Peyer's patch (tissue), 4 donors: ENCODE measurements around the gene MRPL43.

Source experiments
- POLR2A ChIP-seq, 2 donors: fragments of 450-650 bp; IDR thresholded peaks; one replicate each; pipeline ENCODE4 v1.5.1; 2017; ENCODE audit warnings: antibody characterized with exemption in 2 of 2, mild to moderate bottlenecking in 2 of 2, moderate library complexity in 2 of 2
- TF ChIP-seq, protein P1 (sequence below), 6 experiments: fragments of 450-650 bp in 4 of 6; fragments of 200-600 bp in 2 of 6; sonication (generic) in 1 of 6; IDR thresholded peaks; one replicate each; pipeline ENCODE4 v1.5.1; 2017 to 2019; ENCODE audit warnings: antibody characterized with exemption in 6 of 6, mild to moderate bottlenecking in 3 of 6, moderate library complexity in 1 of 6

DNA sequence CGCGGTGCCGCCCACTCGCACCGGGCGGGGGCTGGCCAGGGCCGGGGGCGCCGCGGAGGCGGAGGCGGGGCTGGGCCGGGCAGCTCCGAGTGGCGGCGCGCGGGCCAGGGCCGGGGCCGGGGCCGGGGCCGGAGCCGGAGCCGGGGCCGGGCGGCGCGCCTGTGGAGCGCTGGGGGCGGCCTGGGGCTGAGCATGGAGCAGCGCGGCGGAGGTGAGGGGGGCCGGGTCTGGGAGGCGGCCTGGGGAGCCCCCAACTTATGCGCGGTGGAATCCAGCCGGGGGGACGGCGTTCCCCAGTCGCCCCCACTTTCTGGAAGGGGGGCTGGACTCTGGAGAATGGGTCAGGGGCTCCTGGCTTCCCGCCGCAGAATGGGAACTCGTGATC is 12.4 kb upstream of the MRPL43 start, which contains the start of gene LZTS2:
- TF ChIP-seq, protein P1, sequence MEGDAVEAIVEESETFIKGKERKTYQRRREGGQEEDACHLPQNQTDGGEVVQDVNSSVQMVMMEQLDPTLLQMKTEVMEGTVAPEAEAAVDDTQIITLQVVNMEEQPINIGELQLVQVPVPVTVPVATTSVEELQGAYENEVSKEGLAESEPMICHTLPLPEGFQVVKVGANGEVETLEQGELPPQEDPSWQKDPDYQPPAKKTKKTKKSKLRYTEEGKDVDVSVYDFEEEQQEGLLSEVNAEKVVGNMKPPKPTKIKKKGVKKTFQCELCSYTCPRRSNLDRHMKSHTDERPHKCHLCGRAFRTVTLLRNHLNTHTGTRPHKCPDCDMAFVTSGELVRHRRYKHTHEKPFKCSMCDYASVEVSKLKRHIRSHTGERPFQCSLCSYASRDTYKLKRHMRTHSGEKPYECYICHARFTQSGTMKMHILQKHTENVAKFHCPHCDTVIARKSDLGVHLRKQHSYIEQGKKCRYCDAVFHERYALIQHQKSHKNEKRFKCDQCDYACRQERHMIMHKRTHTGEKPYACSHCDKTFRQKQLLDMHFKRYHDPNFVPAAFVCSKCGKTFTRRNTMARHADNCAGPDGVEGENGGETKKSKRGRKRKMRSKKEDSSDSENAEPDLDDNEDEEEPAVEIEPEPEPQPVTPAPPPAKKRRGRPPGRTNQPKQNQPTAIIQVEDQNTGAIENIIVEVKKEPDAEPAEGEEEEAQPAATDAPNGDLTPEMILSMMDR (IDR thresholded peaks at IDR 0.05), result no peak
- TF ChIP-seq POLR2A (IDR thresholded peaks at IDR 0.05), result no peak
